ENCODE data around the gene ANKRD28.
"Not testable (repeated sequence)": the region's sequence is repeated elsewhere in the genome, so short reads cannot be mapped to it uniquely, and the experiment has no call there.

ANKRD28 gene

GRCh38 chr3:15797642-15798303 lies at the start of gene ANKRD28:
Gene ANKRD28 (minus strand): TSS chr3:15797979. CDS start chr3:15796521, 1,458 bp downstream.
- DNase-seq = peak; percentile 13 to 86

GRCh38 chr3:15847239-15847638 lies 49.5 kb upstream of the ANKRD28 start:
- DNase-seq = no peak

GRCh38 chr3:15846606-15847005 lies 48.8 kb upstream of the ANKRD28 start:
- DNase-seq = no peak

- no peak for DNase-seq
These were observed 47.7 kb upstream of the ANKRD28 start for GRCh38 chr3:15845475-15845874.

GRCh38 chr3:15844889-15845288 lies 47.1 kb upstream of the ANKRD28 start:
- DNase-seq = no peak

GRCh38 chr3:15841091-15841973 lies 43.6 kb upstream of the ANKRD28 start:
- DNase-seq = not testable (repeated sequence)

- no peak for DNase-seq
These were observed 41.8 kb upstream of the ANKRD28 start for GRCh38 chr3:15839568-15839967.

GRCh38 chr3:15831927-15832326 lies 34.1 kb upstream of the ANKRD28 start:
- no peak for DNase-seq

GRCh38 chr3:15825016-15825415 lies 27.2 kb upstream of the ANKRD28 start:
- DNase-seq = no peak

- DNase-seq = no peak
These were observed 25.3 kb upstream of the ANKRD28 start for GRCh38 chr3:15823092-15823491.

- DNase-seq = no peak
These were observed 24.5 kb upstream of the ANKRD28 start for GRCh38 chr3:15822281-15822680.

- DNase-seq = no peak
These were observed 23.1 kb upstream of the ANKRD28 start for GRCh38 chr3:15820911-15821310.

- DNase-seq = no peak
These were observed 21.8 kb upstream of the ANKRD28 start for GRCh38 chr3:15819576-15819975.

- DNase-seq = no peak
These were observed 21.3 kb upstream of the ANKRD28 start for GRCh38 chr3:15819043-15819442.

GRCh38 chr3:15815696-15816095 lies 17.9 kb upstream of the ANKRD28 start:
- peak in 1 of 2 donors; percentile 40 for DNase-seq

- DNase-seq = not testable (repeated sequence)
These were observed 15.3 kb upstream of the ANKRD28 start for GRCh38 chr3:15813079-15813478.

- peak in 1 of 2 donors; percentile 49 for DNase-seq
These were observed 14.4 kb upstream of the ANKRD28 start for GRCh38 chr3:15812183-15812582.

- no peak for DNase-seq
These were observed 12.9 kb upstream of the ANKRD28 start for GRCh38 chr3:15810702-15811101.

GRCh38 chr3:15809313-15809712 lies 11.5 kb upstream of the ANKRD28 start:
- DNase-seq = no peak

- DNase-seq = no peak
These were observed 11.0 kb upstream of the ANKRD28 start for GRCh38 chr3:15808679-15809310.

- no peak for DNase-seq
These were observed 8.0 kb upstream of the ANKRD28 start for GRCh38 chr3:15805756-15806266.

- no peak for DNase-seq
These were observed 6.8 kb upstream of the ANKRD28 start for GRCh38 chr3:15804553-15805095.

GRCh38 chr3:15803921-15804320 lies 6.1 kb upstream of the ANKRD28 start:
- no peak for DNase-seq
